Liver (tissue), 9 donors: ENCODE data around the gene DAO. TPM values are rescaled to one million over a fixed set of nuclear protein-coding genes. Genes with fewer than 3 reads are reported as not detected.
"Not testable (repeated sequence)": the region's sequence is repeated elsewhere in the genome, so short reads cannot be mapped to it uniquely, and the experiment has no call there.

ENCODE experiments used
- DNase-seq: peaks from one replicate; pipeline ENCODE4 v3.0.0-alpha.2; 2017; ENCODE audit warnings: low spot score
- H3K27ac ChIP-seq, 2 donors: one replicate each; pipeline ENCODE4 v1.7.0; 2013; ENCODE audit warnings: inconsistent platforms in 2 of 2, low read length in 2 of 2, control low read depth in 1 of 2, low read depth in 1 of 2, mild to moderate bottlenecking in 1 of 2
- H3K27me3 ChIP-seq, 4 donors: one replicate each; pipeline versions ENCODE4 v1.6.1 to v1.7.0; 2013; ENCODE audit warnings: low read length in 3 of 4, inconsistent platforms in 1 of 4, mild to moderate bottlenecking in 1 of 4, moderate library complexity in 1 of 4; ENCODE audit not compliant: control insufficient read depth in 4 of 4, insufficient read depth in 4 of 4
- H3K36me3 ChIP-seq, 4 donors: one replicate each; pipeline versions ENCODE4 v1.6.1 to v1.7.0; 2013; ENCODE audit warnings: low read length in 3 of 4, mild to moderate bottlenecking in 3 of 4, low read depth in 1 of 4, moderate library complexity in 1 of 4; ENCODE audit not compliant: control insufficient read depth in 4 of 4, insufficient read depth in 3 of 4
- H3K4me1 ChIP-seq, 4 donors: one replicate each; pipeline versions ENCODE4 v1.6.1 to v1.7.0; 2013; ENCODE audit warnings: low read length in 3 of 4, mild to moderate bottlenecking in 3 of 4, moderate library complexity in 1 of 4; ENCODE audit not compliant: control insufficient read depth in 4 of 4, insufficient read depth in 4 of 4
- H3K4me3 ChIP-seq, 3 donors: one replicate each; pipeline versions ENCODE4 v1.6.1 to v1.7.0; 2013; ENCODE audit warnings: low read length in 3 of 3, control low read depth in 1 of 3, low read depth in 1 of 3, mild to moderate bottlenecking in 1 of 3
- H3K9ac ChIP-seq, 2 donors: one replicate each; pipeline ENCODE4 v1.7.0; 2013; ENCODE audit warnings: low read length in 2 of 2, mild to moderate bottlenecking in 2 of 2, moderate library complexity in 2 of 2, control low read depth in 1 of 2, low read depth in 1 of 2
- H3K9me3 ChIP-seq, 4 donors: one replicate each; pipeline versions ENCODE4 v1.6.1 to v1.7.0; 2013; ENCODE audit warnings: low read length in 3 of 4; ENCODE audit not compliant: control insufficient read depth in 4 of 4
- EGR1 ChIP-seq, 2 donors: IDR thresholded peaks; 2 replicates each; pipeline ENCODE4 v1.6.1; 2016 to 2018; ENCODE audit warnings: antibody characterized with exemption in 2 of 2, low read depth in 2 of 2
- FOXA1 ChIP-seq: IDR thresholded peaks from 2 replicates; pipeline ENCODE4 v1.6.1; 2016; ENCODE audit warnings: antibody characterized with exemption
- FOXA2 ChIP-seq: IDR thresholded peaks from 2 replicates; pipeline ENCODE4 v1.6.1; 2016; ENCODE audit warnings: antibody characterized with exemption
- HNF4A ChIP-seq, 2 donors: conservative IDR thresholded peaks; 2 replicates each; pipeline ENCODE4 v1.6.1; 2016; ENCODE audit warnings: antibody characterized with exemption in 2 of 2, mild to moderate bottlenecking in 2 of 2
- HNF4G ChIP-seq: IDR thresholded peaks from 2 replicates; pipeline ENCODE4 v1.6.1; 2016; ENCODE audit warnings: antibody characterized with exemption
- JUND ChIP-seq, 2 donors: IDR thresholded peaks; 2 replicates each; pipeline ENCODE4 v1.6.1; 2016; ENCODE audit warnings: antibody characterized with exemption in 2 of 2
- NR2F2 ChIP-seq: IDR thresholded peaks from 2 replicates; pipeline ENCODE4 v1.6.1; 2016; ENCODE audit warnings: antibody characterized with exemption
- RAD21 ChIP-seq, 2 donors: IDR thresholded peaks; 2 replicates each; pipeline ENCODE4 v1.6.1; 2016; ENCODE audit warnings: antibody characterized with exemption in 2 of 2, mild to moderate bottlenecking in 2 of 2
- RXRA ChIP-seq, 2 donors: IDR thresholded peaks; 2 replicates each; pipeline ENCODE4 v1.6.1; 2017 to 2018; ENCODE audit warnings: antibody characterized with exemption in 2 of 2, mild to moderate bottlenecking in 1 of 2
- SP1 ChIP-seq: IDR thresholded peaks from 2 replicates; pipeline ENCODE4 v1.6.1; 2018; ENCODE audit warnings: antibody characterized with exemption, mild to moderate bottlenecking
- TAF1 ChIP-seq: conservative IDR thresholded peaks from 2 replicates; pipeline ENCODE4 v1.6.1; 2016; ENCODE audit warnings: antibody characterized with exemption, mild to moderate bottlenecking
- WGBS: extraction: QIAGEN DNeasy Blood & Tissue Kit; methylation state at CpG from one replicate; pipeline ENCODE4 v1.1.7; 2013; 5-methylcytosine and 5-hydroxymethylcytosine counted together
- polyA plus RNA-seq, 2 donors: library from polyadenylated mRNA; stranded (reverse) in 1 of 2; unstranded in 1 of 2; fragments of 200-250 nt in 1 of 2; fragments of >200 nt in 1 of 2; fragmentation: Nextera tagmentation in 1 of 2; extraction: Ambion mirVana in 1 of 2; gene quantifications; one replicate each; pipeline versions ENCODE4 v1.2.1 to v1.2.3, GENCODE V29; 2013 to 2015
- total RNA-seq, 2 donors: library from RNA; depleted of rRNA; stranded (reverse); fragments of >200 nt; gene quantifications; one replicate each; pipeline ENCODE4 v1.2.3, GENCODE V29; 2014
- TF ChIP-seq, protein P1 (sequence below): IDR thresholded peaks from 2 replicates; pipeline ENCODE4 v1.6.1; 2016; ENCODE audit warnings: antibody characterized with exemption
- TF ChIP-seq, protein P2 (sequence below): IDR thresholded peaks from 2 replicates; pipeline ENCODE4 v1.6.1; 2016; ENCODE audit warnings: antibody characterized with exemption
- donor health status: healthy.
- donor health status: healthy.
- donor health status: healthy.
- donor health status: healthy.
- donor health status: healthy.

Gene DAO
- total and polyA plus RNA-seq, 4 donors: 0.84 to 51.4 (median 22.9) TPM

DNA sequence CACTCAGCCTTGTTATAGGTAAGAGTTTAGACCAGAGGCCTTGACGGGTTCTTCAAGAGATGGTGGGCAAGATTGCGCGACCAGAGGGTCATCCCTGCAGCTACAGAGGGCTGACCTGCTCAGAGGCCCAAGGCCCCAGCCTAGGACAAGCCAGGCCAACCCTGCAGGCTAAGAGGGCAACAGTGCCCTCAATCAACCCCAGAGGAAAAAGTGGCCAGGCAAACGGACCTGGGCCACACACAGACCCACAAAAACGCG is 23.8 kb upstream of the DAO start:
- WGBS: 35% methylated on average over 6 of the region's 6 CpGs

DNA sequence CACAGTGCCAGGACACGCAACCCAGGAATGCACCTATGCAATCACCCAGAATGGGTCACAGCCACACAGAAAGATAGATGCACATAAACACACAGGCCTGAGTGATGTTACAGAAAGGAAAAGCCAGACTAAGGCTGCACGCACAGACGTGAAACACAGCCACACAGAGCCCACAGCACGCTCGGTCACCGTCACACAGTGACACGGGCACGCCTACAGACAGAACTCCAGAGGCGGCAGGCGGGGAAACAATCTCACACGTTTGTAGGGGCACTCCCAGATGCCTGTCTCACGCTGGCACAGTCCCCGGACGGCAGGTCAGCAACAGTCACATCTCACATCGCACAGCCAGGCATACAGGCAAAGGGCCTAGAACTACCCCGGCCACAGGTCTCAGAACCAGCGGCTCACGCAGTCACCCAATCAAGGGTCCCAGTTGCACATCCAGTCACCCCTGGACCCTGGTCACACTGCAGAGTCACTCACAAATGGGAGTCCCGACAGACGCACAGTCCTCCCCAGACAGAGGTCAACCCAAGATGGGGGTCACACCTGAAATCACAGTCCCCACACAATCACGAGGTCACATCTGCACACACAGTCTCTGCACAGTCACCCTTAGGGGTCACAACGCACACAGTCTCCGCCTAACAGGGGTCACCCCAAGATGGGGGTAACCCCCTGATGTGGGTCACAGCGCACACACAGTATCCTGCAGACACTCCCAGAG is 23.3 kb upstream of the DAO start:
- DNase-seq: peak; percentile 53
- peak overlapping the region; percentile 61 to 68 for H3K9ac ChIP-seq
- no peaks in the 10 kb centered on the region for H3K9me3 ChIP-seq
- peaks cover 0 to under 1% (median 0%) of the 10 kb centered on the region in 4 donors for H3K36me3 ChIP-seq
- TF ChIP-seq NR2F2 (peak; percentile 29), TAF1 (no peak), RAD21 (IDR thresholded peaks at IDR 0.05) (peak in 1 of 2 donors; percentile 21), SP1 (peak; percentile 32)
- H3K4me1 ChIP-seq: peaks cover 2 to 38% (median 27%) of the 10 kb centered on the region in 4 donors
- H3K27me3 ChIP-seq: no peaks in the 10 kb centered on the region
- peak overlapping the region; percentile 77 to 89 (median 84) for H3K4me3 ChIP-seq
- WGBS: 2% methylated on average over 24 of the region's 24 CpGs
- peak overlapping the region; percentile 88 to 96 for H3K27ac ChIP-seq

More for the DNA sequence above, 23.8 kb upstream of the DAO start:
- Histone ChIP-seq H3K9me3 (no peaks in the 10 kb centered on the region), H3K4me1 (peaks cover 2 to 36% (median 27%) of the 10 kb centered on the region in 4 donors), H3K27ac (peak overlapping the region; percentile 88 to 96), H3K9ac (peak overlapping the region; percentile 61 to 68), H3K36me3 (peaks cover 0 to 2% (median 0%) of the 10 kb centered on the region in 4 donors), H3K27me3 (no peaks in the 10 kb centered on the region), H3K4me3 (peak overlapping the region; percentile 77 to 89 (median 84))
- no peak for DNase-seq
- peak; percentile 40 to 56 for TF ChIP-seq RXRA (IDR thresholded peaks at IDR 0.05)
- TF ChIP-seq, protein P1, sequence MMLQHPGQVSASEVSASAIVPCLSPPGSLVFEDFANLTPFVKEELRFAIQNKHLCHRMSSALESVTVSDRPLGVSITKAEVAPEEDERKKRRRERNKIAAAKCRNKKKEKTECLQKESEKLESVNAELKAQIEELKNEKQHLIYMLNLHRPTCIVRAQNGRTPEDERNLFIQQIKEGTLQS: no peak
- TF ChIP-seq SP1: no peak

DNA sequence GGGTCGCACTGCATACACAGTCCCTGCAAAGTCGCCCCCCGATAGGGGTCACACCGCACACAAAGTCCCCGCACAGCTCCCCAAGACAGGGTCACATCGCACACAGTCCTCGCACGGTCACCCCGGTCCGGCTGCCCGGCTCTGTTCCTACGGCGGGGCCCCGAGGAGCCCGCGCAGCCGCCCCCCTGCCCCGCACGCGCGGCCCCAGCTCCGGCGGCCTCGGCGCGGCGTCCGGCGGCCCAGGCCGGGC is 22.8 kb upstream of the DAO start:
- WGBS: under 1% methylated on average over 30 of the region's 30 CpGs
- no peak for TF ChIP-seq HNF4A (conservative IDR thresholded peaks at IDR 0.05)
- peaks cover 2 to 38% (median 27%) of the 10 kb centered on the region in 4 donors for H3K4me1 ChIP-seq

DNA sequence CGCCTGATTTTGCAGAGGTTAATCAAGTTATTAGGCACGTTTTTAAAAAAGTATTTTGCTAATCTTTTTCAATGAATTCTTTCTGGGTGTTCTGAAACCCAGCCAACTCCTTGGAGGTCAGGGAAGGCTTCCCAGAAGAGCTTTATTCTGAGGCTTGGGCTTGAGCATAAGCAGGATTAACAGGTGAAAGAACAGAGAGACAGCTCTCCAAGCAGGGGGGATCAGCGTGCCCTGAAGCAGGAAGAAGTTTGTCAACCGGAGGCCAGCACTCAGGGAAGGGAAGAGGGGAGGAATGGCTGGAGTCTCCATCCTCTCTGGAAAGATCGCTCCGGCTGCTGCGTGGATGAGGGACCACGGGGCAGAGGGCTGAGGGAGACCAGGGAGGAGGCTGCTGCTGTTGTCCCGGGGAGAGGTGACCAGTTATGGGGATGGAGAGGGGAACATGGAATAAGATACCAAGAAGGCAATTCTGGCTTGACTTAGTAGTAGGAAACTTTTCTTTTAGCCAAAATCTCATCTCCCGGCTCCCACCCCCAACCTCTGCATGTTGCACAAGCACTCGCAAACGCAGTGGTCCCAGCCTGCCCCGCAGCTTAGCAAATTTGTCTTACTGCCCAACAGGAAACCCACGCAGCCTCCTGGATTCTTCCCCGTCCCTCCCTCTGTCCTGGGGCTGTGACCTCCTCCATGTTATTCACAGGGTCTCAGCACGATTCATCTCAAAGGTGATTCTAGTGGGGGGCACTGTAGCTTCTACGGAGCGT is 21.4 kb upstream of the DAO start:
- H3K27ac ChIP-seq: peak overlapping the region; percentile 16 to 78
- H3K9ac ChIP-seq: peak overlapping the region; percentile 6 to 72
- 40% methylated on average over 18 of the region's 18 CpGs for WGBS
- no peak for DNase-seq
- H3K36me3 ChIP-seq: no peaks in the 10 kb centered on the region
- peak overlapping the region in 2 of 3 donors; percentile 49 to 84 for H3K4me3 ChIP-seq
- peaks cover 2 to 38% (median 27%) of the 10 kb centered on the region in 4 donors for H3K4me1 ChIP-seq
- no peaks in the 10 kb centered on the region for H3K27me3 ChIP-seq
- TF ChIP-seq EGR1 (IDR thresholded peaks at IDR 0.05; ENCODE audit: low read depth in 2 of 2) (no peak), JUND (IDR thresholded peaks at IDR 0.05) (no peak), FOXA2 (no peak), FOXA1 (no peak), HNF4G (no peak), RXRA (IDR thresholded peaks at IDR 0.05) (no peak)
- TF ChIP-seq, protein P2, sequence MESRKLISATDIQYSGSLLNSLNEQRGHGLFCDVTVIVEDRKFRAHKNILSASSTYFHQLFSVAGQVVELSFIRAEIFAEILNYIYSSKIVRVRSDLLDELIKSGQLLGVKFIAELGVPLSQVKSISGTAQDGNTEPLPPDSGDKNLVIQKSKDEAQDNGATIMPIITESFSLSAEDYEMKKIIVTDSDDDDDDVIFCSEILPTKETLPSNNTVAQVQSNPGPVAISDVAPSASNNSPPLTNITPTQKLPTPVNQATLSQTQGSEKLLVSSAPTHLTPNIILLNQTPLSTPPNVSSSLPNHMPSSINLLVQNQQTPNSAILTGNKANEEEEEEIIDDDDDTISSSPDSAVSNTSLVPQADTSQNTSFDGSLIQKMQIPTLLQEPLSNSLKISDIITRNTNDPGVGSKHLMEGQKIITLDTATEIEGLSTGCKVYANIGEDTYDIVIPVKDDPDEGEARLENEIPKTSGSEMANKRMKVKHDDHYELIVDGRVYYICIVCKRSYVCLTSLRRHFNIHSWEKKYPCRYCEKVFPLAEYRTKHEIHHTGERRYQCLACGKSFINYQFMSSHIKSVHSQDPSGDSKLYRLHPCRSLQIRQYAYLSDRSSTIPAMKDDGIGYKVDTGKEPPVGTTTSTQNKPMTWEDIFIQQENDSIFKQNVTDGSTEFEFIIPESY: no peak
- TF ChIP-seq, protein P1: no peak
- H3K9me3 ChIP-seq: no peaks in the 10 kb centered on the region

More for the DNA sequence above, 22.8 kb upstream of the DAO start:
- H3K9ac ChIP-seq: peak overlapping the region; percentile 61 to 68
- peak overlapping the region; percentile 88 to 96 for H3K27ac ChIP-seq
- H3K9me3 ChIP-seq: no peaks in the 10 kb centered on the region
- peak overlapping the region; percentile 77 to 89 (median 84) for H3K4me3 ChIP-seq
- no peaks in the 10 kb centered on the region for H3K36me3 ChIP-seq
- DNase-seq: no peak
- H3K27me3 ChIP-seq: no peaks in the 10 kb centered on the region

DNA sequence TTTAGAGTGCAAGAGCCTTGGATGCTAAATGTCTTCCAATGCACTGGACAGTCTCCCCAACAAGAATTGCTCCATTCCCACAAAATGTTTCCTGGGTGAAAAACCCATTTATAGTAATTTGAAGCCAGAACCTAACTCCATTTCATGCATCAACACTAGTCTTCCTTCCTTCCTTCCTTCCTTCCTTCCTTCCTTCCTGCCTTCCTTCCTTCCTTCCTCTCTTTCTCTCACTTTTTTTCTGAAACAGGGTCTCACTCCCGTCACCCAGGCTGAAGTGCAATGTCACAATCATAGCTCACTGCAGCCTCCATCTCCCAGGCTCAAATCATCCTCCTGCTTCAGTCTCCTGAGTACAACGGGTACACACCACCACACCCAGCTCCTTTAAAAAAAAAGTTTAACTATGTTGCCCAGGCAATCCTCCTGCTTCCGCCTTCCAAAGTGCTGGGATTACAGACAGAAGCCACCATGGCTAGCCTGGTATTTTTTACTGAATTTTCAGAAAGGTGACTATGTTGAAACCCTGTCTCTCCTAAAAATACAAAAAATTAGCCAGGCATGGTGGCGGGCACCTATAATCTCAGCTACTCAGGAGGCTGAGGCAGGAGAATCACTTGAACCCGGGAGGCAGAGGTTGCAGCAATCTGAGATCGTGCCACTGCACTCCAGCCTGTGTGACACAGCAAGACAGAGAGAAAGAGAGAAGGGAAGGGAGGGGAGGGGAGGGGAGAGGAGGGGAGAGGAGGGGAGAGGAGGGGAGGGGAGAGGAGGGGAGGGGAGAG is 20.6 kb upstream of the DAO start:
- WGBS: 71% methylated on average over 6 of the region's 6 CpGs
- not testable (repeated sequence) for DNase-seq, H3K27ac ChIP-seq, H3K9ac ChIP-seq, H3K9me3 ChIP-seq, H3K4me3 ChIP-seq, H3K36me3 ChIP-seq, H3K27me3 ChIP-seq
- peaks cover 2 to 31% (median 24%) of the 10 kb centered on the region in 4 donors for H3K4me1 ChIP-seq
